MCF 10A (cell line): ENCODE measurements around the gene UFSP1. TPM values are rescaled to one million over a fixed set of nuclear protein-coding genes. Genes with fewer than 3 reads are reported as not detected.
A peak's percentile ranks its signal among the peaks of the same experiment; 100 is the strongest.

Source experiments
- BruUV-seq: library from RNA; stranded (reverse); fragments of 400-500 nt; replicated peaks from 2 replicates; lab custom pipeline; 2021; lab: Mats Ljungman, UMichigan
- CTCF ChIA-PET: fragments of 300-600 bp; sonication (Branson Sonifier 250); formaldehyde crosslinking; extraction: SDS; loops from one replicate; lab custom pipeline; 2021; ENCODE audit warnings: antibody characterized with exemption, inconsistent platforms; lab: Yijun Ruan, JAX
- POLR2A ChIA-PET: fragments of 300-600, 350-650 bp; sonication (Branson Sonifier 250); formaldehyde crosslinking; extraction: SDS; loops from one replicate; lab custom pipeline; 2020; ENCODE audit warnings: antibody characterized with exemption, inconsistent platforms; lab: Yijun Ruan, JAX
- DNase-seq: peaks from one replicate; pipeline ENCODE4 v3.0.0-alpha.2; 2018; ENCODE audit not compliant: unreplicated experiment
- H3K27ac Mint-ChIP-seq: one replicate; pipeline ENCODE4 v1.8.0; 2022; ENCODE audit warnings: mild to moderate bottlenecking, low read depth, mixed read lengths; ENCODE audit not compliant: unreplicated experiment
- H3K27me3 Mint-ChIP-seq: one replicate; pipeline ENCODE4 v1.8.0; 2022; ENCODE audit warnings: mixed read lengths; ENCODE audit not compliant: insufficient read depth, unreplicated experiment
- H3K36me3 Mint-ChIP-seq: one replicate; pipeline ENCODE4 v1.8.0; 2022; ENCODE audit warnings: mild to moderate bottlenecking, moderate library complexity, mixed read lengths; ENCODE audit not compliant: insufficient read depth, unreplicated experiment
- H3K4me1 Mint-ChIP-seq: one replicate; pipeline ENCODE4 v1.8.0; 2022; ENCODE audit warnings: mixed read lengths; ENCODE audit not compliant: insufficient read depth, unreplicated experiment
- H3K4me3 Mint-ChIP-seq: one replicate; pipeline ENCODE4 v1.8.0; 2022; ENCODE audit warnings: mild to moderate bottlenecking, moderate library complexity, mixed read lengths; ENCODE audit not compliant: unreplicated experiment
- H3K9me3 Mint-ChIP-seq: one replicate; pipeline ENCODE4 v1.8.0; 2022; ENCODE audit warnings: mixed read lengths; ENCODE audit not compliant: unreplicated experiment
- CTCF ChIP-seq: fragments of 200-600 bp; IDR thresholded peaks from one replicate; pipeline ENCODE4 v1.8.0; 2022; ENCODE audit warnings: antibody characterized with exemption, mild to moderate bottlenecking; ENCODE audit not compliant: unreplicated experiment
- intact Hi-C: fragments of 100-400 bp; cut with micrococcal nuclease; formaldehyde crosslinking; loops from 2 replicates; pipeline ENCODE4 v1.14.1; 2022
- total RNA-seq: library from RNA; stranded (reverse); gene quantifications from 2 replicates; pipeline ENCODE4 v1.2.3, GENCODE V29; 2022

UFSP1 gene
- total RNA-seq, 1 experiment from 2014 or later: 2.8 TPM

- H3K36me3 Mint-ChIP-seq: peaks cover 67% of the 10 kb centered on the region
- BruUV-seq: no TSS peak
- no peaks in the 10 kb centered on the region for H3K27me3 Mint-ChIP-seq
- CTCF ChIA-PET: interaction anchor here (0.5 to 2.4 kb wide), 3 partner anchors 10 to 253 kb away, joined by 3 to 10 read pairs (median 6); no protein-coding TSS in a partner anchor
- POLR2A ChIA-PET: interaction anchor here (0.6 to 6.5 kb wide), 4 partner anchors 10 to 1056 kb away, joined by 3 to 157 read pairs (median 4); partner anchors contain the start of genes SLC12A9 and SRRT
- no peaks in the 10 kb centered on the region for H3K9me3 Mint-ChIP-seq
- no peak for DNase-seq
- intact Hi-C loops: no loop called here
- no peak overlapping the region for H3K4me3 Mint-ChIP-seq
- H3K27ac Mint-ChIP-seq: peak overlapping the region; percentile 55
- H3K4me1 Mint-ChIP-seq: peaks cover 24% of the 10 kb centered on the region
- TF ChIP-seq CTCF: no peak
Measured at GRCh38 chr7:100886142-100886935, 3.2 kb downstream of the UFSP1 start.

GRCh38 chr7:100885440-100886141 is 3.9 kb downstream of the UFSP1 start:
- no peaks in the 10 kb centered on the region for H3K27me3 Mint-ChIP-seq
- ChIA-PET POLR2A (interaction anchor here (1.0 to 6.5 kb wide), 3 partner anchors 9 to 85 kb away, joined by 3 to 157 read pairs (median 4); partner anchors contain the start of genes SLC12A9 and SRRT), CTCF (interaction anchor here (2.4 kb wide), 1 partner anchor 9 kb away, joined by 10 read pairs; no protein-coding TSS in a partner anchor)
- H3K27ac Mint-ChIP-seq: no peak overlapping the region
- no peak for TF ChIP-seq CTCF
- DNase-seq: no peak
- peaks cover 74% of the 10 kb centered on the region for H3K36me3 Mint-ChIP-seq
- BruUV-seq: no TSS peak
- peaks cover 18% of the 10 kb centered on the region for H3K4me1 Mint-ChIP-seq
- intact Hi-C loops: no loop called here
- H3K4me3 Mint-ChIP-seq: no peak overlapping the region
- H3K9me3 Mint-ChIP-seq: no peaks in the 10 kb centered on the region

- H3K27me3 Mint-ChIP-seq: no peaks in the 10 kb centered on the region
- no peaks in the 10 kb centered on the region for H3K9me3 Mint-ChIP-seq
- no peak for DNase-seq
- H3K27ac Mint-ChIP-seq: no peak overlapping the region
- CTCF ChIA-PET: no interaction called here
- no TSS peak for BruUV-seq
- H3K4me3 Mint-ChIP-seq: no peak overlapping the region
- H3K36me3 Mint-ChIP-seq: peaks cover 81% of the 10 kb centered on the region
- peaks cover 12% of the 10 kb centered on the region for H3K4me1 Mint-ChIP-seq
- POLR2A ChIA-PET: no interaction called here
- TF ChIP-seq CTCF: no peak
- intact Hi-C loops: no loop called here
Measured at GRCh38 chr7:100884736-100885439, 4.6 kb downstream of the UFSP1 start.
